ENCODE results near the gene ADCY1.

The ADCY1 gene

GRCh38 chr7:45653209-45653907 lies 79.2 kb downstream of the ADCY1 start:
- ATAC-seq, result no peak

DNA sequence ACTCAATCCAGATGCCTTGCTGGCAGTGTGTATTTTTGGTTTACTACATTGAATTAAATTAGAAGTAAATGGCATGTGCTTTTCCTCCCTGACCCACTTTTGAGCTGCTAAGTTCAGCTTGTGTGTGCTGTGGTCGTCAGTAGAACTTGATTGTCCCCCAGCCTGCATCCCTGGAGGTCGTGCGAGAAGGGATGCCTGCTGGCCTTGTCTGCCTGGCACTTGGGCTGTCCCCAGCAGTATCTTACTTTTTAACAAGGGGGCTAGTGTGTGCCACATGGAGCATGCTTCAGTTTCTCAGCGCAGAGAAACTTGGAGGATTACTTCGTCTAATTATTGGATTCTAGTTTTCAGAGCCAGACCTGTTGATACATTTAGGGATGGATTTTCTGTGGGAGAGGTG lies 80.2 kb downstream of the ADCY1 start:
- no peak for ATAC-seq

DNA sequence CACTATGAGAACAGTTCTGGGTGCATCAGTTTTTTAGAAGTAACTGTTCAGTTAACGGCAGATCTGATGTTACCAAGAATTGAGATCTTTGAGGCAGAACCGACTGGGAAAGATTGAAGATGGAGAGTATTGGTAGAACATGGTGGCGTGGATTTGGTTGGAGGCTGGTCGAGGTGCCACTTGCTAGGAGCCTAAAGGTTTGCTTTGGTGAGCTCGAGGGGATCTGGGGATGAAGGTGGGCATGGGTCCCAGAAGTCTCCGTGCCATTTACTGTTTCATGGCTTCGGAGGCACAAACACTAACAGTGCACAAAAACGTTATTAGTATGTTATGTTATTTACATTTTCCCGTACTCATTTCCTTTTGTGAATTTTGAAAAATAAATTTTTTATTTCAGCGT lies 81.4 kb downstream of the ADCY1 start:
- no peak for ATAC-seq

DNA sequence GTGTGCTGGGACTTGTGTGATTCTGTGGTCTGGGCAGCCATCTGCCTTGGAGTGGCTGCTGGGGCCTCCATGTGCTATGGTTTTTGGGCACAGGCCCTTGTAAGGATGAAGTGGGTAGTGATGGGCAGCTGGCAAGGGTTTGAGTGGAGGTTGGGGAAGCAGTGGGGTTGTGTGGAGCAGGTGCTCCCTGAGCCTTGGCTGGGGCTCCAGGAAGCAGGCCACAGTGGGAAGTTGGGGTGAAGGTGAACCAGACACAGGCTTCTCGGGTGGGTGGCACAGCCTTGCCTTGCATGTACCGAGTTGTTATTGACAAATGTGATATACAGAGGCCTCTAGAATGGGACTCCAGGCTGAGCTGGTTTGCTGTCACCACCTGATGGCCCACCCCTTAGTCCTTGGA lies 82.3 kb downstream of the ADCY1 start:
- no peak for ATAC-seq

DNA sequence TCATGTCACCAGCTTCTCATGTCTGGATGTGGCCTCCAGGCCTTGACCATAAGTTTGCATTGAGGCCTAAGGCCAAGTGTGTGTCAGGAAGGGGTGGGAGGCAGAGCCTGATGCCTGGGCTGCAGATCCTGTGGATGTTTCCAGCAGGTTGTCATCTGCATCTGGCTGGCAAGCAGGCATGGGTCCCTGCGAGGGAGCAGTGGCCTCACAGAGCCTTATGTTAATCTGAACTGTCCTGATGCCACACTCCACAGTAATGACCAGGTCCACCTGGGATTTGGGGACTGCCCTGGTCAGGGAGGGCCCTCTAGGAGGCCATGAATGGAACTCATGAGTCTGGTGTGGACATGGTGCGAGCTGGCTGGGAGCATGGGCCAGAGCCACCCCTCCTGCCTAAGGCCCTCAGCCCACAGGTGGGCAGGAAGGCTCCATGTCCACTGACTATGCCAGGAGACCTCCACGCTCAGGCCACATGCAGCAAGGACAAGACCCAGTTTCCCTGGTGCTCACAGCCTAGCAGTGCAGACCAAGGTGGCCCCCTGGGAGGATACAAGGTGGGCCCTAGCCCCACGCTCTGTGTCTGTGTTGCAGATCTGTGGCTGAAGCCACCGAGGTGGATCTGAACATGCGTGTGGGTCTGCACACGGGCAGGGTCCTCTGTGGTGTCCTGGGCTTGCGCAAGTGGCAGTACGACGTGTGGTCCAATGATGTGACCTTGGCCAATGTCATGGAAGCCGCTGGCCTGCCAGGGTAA lies 83.1 kb downstream of the ADCY1 start:
- no peak for ATAC-seq

- ATAC-seq, result no peak
Measured at GRCh38 chr7:45657890-45658715, 83.9 kb downstream of the ADCY1 start.

DNA sequence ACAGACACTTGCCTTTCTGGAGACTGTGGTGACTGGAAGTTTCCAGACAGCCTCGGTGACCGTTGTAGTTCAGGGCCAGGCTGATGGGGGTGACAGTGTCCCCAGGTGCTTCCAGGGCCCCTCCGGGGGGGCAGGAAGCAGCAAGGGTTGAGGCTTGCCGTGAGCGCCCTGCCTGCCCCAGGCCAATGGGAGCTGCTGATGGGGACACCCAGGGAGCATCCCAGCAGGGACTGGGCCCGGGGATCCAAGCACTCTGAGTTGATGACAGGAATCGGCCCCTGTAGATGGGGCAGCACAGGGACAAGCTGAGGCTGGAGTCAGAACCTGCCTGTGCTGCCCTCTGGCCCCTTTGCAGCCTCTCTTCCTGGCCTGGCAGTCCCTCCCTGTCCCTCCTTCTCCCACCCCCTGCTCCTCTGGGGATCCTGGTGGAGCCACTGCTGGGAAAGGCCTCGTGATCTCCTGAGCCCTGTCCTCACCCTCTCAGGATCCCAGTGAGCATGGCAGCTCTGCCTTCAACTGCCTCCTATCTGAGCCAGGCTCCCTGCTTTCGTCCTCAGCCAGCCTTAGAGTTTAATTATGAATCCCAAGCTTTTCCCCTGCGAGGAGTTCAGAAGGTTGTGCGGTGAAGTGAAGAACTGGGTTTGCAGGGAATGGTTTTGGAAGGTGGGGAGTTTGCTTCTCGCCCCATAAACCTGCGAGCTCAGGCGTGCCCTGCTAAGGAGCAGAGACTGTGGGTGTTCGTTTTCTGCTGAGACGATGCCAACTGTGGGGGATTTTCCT lies 84.7 kb downstream of the ADCY1 start:
- ATAC-seq, result no peak

DNA sequence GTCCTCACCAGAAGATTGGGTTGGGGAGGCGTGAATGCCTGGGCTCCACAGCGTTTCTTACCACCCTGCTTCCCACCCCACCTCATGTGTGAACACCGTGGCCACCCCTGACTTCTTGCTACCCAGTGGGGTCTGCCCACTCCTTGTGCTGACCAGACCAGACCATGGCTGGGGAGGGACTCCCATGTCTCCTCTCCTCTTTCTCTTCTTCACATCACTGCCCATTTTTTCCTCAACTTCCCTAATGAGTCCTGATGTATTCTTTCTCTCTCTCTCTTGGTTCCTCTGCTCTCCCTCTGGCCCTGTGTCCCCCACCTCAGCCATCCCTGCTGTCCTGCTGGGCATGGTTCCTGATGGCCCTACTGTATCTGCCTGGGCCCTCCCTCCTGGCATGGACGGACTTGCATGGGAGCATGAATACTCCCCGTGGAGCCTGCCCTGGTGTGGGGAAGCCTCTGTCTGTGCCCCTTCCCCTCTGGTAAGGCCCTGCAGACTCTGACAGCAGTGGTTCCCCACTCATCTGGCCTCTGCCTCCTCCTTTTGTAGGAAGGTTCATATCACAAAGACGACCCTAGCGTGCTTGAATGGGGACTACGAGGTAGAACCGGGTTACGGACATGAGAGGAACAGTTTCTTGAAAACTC lies 85.5 kb downstream of the ADCY1 start:
- ATAC-seq, result no peak

DNA sequence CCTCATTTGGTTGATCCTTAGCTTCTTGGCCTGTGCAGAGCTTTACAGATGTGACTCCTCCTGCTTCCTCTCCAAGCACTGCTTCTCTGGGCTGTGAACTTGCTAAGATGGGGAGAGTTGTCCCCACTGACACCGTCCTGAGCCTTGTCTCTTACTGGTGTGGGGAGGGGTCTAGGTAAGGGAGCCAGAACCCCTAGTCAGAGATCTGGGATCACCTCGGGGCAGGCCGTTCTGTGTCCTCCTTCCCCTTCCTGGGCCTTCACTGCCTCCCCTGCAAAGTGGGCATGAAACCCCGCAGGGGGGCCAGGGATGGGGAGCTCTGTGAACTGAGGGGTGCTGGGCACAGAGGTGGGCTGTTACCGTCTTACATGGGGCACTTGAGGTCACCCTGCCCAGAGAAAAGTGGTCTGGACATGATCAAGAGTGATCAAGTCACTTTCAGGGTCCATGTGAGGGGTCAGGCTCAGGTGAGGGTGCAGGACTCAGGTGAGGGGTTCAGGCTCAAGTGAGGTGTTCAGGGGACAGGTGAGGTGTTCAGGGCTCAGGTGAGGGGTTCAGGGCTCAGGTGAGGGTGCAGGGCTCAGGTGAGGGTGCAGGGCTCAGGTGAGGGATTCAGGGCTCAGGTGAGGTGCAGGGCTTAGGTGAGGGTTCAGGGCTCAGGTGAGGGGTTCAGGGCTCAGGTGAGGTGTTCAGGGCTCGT lies 86.2 kb downstream of the ADCY1 start:
- no peak for ATAC-seq

DNA sequence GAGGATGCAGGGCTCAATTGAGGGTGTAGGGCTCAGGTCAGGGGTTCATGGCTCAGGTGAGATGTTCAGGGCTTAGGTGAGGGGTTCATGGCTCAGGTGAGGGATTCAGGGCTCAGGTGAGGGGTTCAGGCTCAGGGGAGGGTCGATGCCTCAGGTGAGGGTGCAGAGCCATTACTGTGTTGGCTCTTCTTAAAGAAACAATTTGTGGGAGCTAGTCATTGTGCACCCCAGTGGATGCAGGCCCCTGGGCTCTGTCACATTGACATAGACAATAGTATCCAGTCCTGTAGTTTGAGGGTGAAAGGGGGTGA lies 86.7 kb downstream of the ADCY1 start:
- no peak for ATAC-seq

GRCh38 chr7:45661302-45661995 lies 87.3 kb downstream of the ADCY1 start:
- ATAC-seq, result no peak

GRCh38 chr7:45662018-45662417 lies 87.8 kb downstream of the ADCY1 start:
- ATAC-seq, result no peak

- no peak for ATAC-seq
Measured at GRCh38 chr7:45662540-45663166, 88.5 kb downstream of the ADCY1 start.

GRCh38 chr7:45663167-45663921 lies 89.2 kb downstream of the ADCY1 start:
- ATAC-seq, result no peak

- ATAC-seq, result no peak
Measured at GRCh38 chr7:45663965-45664633, 89.9 kb downstream of the ADCY1 start.

GRCh38 chr7:45665172-45665571 lies 91.0 kb downstream of the ADCY1 start:
- no peak for ATAC-seq

DNA sequence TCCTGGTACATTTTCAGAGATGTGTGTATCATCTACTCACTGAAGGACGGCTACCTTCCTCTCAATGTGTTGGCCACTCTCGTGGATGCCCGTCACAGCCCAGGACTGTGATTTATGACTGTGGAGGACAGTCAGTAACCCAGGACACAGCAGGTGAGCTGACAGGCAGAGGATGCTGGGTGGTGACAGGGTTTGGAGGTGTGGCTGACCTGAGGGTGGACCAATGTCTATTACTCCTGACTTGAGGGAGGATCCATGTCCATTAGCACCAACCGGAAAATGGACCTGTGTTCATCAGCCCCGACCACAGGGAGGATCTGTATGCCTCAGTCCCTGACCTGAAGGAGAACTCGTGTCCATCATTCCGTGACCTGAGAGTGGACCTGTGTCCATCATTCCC lies 96.1 kb downstream of the ADCY1 start:
- no peak for ATAC-seq

- no peak for ATAC-seq
Measured at GRCh38 chr7:45670717-45671116, 96.5 kb downstream of the ADCY1 start.

GRCh38 chr7:45677311-45677900 lies 103.2 kb downstream of the ADCY1 start:
- no peak for ATAC-seq

Data from activated CD4-positive, CD25-positive, alpha-beta regulatory T cell treated with anti-CD3 and anti-CD28 coated beads, Interleukin-2, amount 50 U/mL, for 24 hours (primary cell).